Measurements from ENCODE around the gene LMCD1.

The LMCD1 gene

DNA sequence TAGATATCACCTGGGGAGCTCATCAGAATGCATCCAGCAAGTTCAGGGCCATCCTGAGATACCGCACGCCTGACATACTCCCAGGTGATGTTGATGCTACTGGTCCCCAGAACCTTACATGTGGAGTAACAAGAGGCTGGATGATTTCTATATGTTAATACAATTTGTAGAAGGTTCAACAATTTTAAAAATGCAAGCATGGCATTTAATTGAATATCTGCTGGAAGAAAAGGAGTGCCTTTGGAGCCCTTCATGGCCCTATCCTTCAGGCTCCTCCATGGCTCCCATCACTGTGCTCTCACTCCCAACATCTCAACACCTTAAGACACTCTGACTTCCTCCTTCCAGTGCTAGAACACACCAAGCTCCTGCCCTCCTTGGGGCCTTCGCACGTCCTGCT is 36.6 kb downstream of the LMCD1 start:
- no peak for DNase-seq

DNA sequence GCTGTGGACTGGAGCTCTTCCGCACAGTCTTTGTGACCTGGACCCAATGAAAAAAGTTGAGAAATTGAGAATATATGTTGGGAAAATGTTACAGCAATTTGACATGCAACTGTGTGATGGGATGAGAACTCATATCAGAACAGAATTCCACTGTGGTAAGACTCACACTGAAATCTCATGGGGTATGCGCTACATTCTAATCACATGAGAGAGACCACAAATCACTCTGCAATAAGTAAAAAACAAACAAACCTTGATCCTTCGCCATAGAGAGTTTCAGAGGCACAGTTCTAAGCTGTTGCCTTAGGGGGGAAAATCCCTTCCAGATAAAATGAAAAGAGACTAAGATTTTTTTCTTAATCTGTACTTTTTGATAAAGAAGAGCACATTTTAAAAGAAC is 37.3 kb downstream of the LMCD1 start:
- no peak for DNase-seq

DNA sequence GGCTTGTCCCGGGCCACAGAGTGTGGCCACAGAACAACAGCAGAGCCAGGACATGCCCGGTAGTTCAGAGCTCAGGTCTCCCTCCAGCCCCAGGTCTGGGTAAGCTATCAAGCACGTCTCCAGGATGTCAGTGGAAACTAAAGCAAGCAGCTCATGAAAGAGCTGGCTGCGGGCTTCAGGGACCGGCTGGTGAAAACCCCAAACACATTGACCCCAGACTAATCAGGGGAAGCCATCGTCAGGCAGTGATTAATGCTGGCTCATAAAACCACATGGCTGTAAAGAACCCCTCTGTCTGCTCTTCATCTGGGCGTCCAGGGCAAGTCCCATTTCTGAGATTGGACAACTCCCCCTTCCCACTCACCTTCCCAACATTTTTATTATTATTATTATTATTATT is 37.8 kb downstream of the LMCD1 start:
- no peak for DNase-seq

DNA sequence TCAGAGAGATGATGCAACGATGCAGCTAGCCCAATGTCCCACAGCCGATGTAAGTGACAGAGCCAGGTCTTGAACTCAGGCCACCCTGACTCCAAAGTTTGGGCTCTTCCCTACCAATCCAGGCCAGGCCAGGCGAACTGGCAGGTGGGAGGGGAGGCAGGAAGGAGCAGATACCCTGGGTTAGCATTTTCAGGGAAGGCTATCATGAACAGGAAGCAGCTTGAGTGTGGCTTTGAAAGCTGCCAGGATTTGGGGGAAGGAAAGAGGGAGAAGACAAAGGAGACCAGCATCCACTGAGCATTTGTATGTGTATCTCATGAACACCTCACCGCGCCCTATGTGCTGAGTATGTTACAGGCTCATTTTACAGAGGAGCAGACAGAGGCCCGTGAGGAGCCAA is 38.8 kb downstream of the LMCD1 start:
- DNase-seq = no peak

DNA sequence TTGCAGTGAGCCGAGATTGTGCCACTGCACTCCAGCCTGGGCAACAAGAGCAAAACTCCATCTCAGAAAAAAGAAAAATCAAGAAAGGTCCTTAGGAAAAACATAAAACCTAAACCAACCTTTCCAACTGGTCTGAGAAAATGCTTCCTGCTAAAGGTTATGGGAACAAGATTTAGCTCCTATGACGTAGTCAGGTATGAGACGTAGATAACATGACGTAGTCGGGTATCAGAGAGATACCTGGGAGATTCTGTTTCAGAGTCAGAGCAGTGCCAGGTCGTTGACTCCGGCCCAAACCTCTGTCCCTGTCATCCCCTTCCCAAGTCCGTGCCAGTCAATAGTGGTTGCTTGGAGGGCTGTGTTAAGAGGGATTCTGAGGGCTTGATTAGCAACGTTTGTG is 39.9 kb downstream of the LMCD1 start:
- no peak for DNase-seq

DNA sequence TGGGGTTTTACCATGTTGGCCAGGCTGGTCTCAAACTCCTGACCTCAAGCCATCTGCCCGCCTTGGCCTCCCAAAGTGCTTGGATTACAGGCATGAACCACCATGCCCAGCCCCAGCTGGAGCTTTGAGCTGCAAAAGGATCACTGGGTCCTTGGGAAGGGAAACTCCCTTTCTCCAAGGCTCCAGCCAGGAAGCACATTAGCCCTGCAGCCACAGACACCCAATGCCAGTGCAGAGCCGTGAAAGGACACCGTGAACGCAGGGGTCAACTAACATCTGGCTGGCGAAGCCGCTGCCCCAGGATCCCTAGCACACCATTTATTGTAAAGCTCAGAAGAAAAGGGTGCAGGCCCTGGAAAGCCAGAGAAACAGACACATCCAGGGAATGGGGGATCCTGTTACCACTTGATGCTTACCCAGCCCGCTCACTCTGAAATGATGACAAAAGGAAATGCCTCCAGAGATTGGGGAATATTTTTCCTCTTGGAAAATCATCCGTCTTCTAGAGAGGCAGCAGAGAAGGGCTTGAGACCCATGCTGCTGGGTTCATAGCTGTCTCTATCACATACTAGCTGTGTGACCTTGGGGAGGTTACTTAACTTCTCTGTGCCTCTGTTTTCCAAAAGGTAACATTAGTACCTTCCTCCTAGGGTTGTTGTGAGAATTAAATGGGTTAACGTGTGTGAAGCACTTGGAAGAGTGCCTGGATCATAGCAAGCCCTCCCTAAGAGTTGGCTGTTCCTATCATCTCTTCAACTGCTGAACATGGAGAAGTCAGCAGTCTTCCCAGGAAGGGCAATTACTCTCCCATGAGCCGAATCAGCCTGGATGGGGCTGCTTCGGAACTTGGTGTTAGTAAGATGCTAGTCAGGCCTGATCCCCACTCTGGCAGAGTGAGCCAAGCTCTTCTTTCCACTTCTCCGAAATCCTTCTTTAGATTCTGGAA is 40.8 kb downstream of the LMCD1 start:
- no peak for DNase-seq

DNA sequence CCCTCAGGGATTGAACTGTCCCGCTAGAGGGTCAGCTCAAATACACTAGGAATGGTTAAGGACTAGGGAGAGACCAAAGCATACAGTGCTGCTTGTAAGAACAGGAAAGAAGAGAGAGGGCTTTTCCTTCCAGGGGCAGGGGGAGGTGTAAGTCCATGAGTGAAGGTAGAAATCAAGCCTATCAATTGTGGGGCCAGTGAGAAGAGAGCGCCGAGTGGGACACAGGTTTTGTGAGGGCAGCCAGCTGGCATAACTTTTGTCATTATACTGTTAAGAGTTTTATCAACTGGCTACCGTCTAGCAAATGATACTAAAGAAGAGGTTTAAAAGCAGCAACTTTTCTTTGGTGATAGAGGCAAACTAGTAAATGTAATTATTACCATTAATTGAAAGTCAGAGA is 45.0 kb downstream of the LMCD1 start:
- no peak for DNase-seq

DNA sequence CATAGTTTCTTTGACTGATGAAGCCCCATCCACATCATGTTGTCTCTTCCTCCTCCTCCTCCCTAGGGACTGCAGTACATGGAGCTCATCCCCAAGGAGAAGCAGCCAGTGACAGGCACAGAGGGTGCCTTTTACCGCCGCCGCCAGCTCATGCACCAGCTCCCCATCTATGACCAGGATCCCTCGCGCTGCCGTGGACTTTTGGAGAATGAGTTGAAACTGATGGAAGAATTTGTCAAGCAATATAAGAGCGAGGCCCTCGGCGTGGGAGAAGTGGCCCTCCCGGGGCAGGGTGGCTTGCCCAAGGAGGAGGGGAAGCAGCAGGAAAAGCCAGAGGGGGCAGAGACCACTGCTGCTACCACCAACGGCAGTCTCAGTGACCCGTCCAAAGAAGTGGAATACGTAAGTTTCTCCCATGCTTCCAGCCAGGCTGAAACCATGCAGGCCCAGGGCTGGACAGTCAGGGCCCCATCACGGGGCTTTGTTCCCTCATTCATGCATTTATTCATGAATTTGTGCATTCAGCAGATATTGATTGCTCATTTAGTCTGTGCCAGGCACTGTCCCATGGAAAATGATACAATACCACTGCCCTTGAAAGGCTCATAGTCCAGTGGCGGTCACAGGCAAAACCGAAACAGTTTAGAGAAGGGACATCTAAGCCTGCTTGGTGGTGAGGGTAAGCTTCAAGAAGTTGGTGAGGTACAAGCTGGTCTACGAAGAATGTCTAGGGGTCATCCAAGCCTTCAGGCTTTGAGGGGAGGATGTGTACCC is 47.1 kb downstream of the LMCD1 start:
- no peak for DNase-seq

DNA sequence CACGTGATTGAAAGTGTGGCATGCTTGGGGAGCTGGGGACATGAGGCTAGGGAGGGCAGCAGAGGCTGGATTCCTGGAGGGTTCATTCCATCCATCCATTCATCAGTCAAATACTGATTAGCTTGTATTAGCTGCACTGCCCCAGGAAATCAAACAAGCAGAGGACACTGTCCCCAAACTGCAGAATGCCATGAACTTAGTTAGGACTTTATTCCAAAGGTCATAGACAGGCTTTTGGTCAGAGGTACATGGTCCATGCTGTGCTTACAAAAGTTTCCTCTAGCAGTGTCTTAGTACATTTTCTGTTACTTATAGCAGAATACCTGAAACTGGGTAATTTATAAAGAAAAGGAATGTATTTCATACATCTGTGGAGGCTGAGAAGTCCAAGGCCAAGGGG is 47.7 kb downstream of the LMCD1 start:
- no peak for DNase-seq

DNA sequence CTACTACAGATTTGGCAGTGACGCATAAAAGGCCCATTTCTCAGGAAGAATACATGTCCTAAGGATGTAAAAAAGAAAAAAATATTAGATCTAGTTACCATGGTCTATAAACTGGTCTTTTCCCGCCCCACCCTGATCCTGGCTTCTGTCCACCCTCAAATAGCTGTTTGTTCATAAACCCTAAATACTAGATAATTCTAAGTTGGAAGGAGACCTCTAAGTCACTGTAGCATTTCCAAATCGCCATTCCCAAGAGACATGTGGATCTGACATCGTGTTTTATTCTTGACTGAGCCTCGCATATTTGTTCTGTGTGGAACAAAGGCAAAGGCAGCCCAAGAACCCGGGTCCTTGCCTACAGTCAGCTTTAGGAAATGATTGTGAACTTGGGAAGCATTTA is 49.0 kb downstream of the LMCD1 start:
- DNase-seq = no peak

DNA sequence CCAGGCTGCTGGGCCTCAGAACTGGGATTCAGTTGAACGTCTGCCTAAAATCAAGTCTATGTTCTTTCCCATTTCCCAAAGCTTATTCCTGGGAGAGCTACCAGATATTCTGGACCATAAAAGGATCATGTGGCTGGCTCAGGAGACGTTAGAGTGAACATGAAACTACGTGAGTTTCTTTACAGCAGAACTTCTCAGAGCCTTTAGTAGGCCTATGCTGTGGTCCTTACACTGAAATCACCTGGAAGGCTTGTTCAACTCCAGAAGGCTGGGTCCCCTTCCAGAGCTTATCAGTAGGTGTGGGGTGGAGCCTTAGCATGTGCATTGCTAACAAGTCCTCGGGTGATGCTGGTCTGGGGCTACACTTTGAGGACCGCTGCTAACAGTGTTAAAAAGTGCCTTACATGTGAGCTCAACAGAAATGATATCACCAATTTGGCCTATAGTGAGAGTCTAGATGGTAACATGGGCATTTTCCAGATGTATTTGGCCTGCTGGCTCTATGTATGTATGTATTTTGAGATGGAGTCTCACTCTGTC is 50.7 kb downstream of the LMCD1 start:
- DNase-seq = no peak

DNA sequence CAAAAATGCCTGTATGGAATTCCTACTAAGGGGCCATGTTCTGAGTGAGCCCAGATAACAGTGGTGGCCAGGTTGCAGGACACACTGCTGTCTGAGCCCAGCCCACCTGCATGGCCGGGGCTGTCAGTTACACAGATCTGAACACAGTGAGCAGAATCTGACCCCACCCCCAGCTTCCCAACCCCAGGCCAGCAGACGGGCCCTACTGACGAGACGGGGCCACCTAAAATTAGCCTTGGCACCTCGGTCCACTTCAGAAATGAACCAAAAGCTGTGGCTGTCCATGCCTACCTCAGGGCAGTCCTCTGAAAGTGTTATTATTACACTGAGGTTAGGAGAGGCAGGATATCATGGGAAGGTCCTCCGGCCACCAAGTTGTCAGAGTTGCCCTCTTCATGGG is 51.8 kb downstream of the LMCD1 start:
- no peak for DNase-seq

DNA sequence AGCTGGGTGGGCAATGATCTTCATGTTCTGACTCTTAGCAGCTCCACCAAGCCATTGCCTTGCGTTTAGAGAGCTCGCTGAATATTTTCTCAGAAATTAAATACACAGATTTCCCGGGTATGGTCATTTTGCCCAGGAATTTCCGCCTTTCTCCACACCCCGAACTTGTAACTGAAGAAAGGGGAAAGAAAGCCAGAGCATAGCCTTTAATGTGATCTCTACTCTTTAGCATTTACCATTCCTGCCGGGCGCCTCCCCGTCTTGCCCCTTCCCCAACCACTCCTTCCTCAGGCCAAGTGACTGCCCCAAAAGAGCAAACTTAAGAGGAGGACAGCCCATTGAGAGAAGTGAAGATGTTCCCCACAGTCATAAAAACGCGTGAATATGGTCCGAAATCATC is 53.1 kb downstream of the LMCD1 start:
- DNase-seq = no peak

DNA sequence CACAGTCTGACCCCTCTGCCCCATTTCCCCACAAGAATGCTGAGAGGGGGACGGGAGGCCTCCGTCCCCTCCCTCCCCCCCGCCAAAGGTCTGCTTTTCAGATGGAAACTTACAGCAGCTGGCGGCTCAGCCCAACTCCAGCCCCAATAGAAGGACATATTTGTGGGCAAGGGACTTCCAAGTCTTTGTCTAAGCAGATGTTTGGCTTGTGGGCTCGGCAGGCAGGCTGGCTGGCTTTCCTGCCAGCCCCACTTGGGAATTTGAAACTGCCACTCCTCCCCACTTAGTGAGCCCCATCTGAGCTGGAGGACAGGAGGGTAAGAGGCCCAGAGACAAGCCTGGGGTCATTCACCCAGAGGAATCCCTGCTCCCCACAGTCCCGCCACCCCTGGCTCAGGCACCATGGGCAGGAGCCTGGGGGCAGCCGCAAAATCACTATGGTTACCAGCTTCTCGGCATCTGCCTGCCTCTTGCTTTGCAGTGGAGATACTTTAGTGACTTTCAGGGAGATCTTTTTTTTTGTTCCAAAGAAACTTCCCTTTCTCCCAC is 53.6 kb downstream of the LMCD1 start:
- DNase-seq = no peak

DNA sequence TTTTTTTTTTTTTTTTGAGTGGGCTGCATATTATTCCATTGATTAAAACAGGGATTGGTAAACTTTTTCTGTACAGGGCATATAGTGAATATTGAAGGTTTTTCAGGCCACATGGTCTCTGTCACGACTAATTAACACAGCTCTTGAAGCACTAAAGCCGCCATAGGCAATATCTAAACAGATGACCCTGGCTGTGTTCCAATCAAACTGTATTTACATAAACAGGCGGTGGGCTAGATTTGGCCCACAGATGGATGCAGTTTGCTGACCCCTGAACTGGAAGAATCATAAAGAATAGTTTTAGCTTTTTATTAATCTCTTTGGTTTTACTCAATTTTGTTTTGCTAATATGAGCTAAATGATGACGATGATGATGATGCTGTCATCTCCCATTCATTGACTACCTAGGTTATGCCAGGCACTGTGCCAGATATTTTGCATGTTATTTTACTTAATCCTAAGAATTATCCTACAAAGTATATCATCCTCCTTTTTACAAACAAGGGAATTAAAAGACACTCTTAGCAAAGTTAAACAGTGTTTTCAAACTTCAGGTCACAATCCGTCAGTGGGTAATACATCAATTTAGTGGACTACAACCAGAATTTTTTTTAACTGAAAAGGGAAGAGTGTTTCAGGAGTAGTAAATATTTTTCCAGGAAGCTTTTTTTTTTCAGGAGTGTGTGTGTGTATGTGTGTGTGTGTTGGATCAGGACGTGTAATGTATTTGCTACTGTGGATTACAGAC is 54.3 kb downstream of the LMCD1 start:
- no peak for DNase-seq

DNA sequence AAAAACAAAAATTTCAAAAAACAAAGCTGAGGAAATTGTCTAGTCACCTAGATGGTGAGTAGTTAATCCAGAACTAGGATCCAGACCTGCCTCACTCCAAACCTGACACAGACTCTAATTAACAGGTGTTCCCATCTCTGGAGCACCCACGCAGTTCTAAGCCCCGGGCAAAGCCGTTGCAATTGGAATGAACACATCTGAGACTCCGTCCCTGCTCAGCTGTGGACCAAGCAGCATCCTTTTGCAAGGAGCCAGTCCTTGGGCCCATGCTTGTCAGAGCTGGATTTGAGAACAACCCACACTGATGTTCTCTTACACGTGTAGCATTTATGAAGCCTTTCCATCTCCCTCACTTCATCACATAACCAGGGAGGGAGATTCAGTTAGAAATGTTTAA is 54.8 kb downstream of the LMCD1 start:
- DNase-seq = no peak

DNA sequence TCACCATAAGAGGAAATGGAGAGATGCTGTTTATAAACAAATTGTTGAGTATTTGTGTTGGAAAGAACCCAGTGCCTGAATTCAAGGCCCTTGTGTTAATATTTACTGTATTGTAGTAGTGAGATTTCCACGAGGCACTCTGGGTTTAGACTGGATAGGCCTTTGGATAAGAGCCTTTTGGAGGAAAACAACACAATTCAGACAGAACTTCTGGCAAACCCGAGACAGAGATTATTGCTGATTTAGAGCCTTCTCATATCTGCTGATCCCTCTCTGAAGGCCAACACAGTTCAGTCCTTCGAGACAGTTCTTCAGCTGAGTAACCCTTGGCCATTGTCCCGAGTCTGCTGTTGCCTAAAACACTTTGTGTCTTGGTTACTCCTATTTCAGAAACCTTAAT is 55.7 kb downstream of the LMCD1 start:
- DNase-seq = no peak

DNA sequence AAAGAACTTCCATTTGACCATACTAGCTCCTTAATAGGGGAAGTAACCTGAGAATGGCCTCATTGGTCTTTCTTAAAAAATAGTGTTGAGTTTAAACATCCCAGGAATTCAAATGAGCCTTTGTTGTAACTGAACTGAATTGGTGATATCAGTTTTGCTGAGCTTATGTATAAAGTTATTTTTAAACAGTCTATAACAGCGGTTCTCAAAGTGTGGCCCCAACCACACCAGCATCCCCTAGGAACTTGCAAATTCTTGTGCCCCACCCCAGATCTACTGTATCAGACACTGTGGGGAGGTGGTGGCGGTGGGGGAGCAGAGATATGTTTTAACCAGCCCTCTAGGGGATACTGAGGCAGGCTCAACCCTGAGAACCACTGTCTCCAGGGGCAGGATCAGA is 57.0 kb downstream of the LMCD1 start:
- DNase-seq = no peak

DNA sequence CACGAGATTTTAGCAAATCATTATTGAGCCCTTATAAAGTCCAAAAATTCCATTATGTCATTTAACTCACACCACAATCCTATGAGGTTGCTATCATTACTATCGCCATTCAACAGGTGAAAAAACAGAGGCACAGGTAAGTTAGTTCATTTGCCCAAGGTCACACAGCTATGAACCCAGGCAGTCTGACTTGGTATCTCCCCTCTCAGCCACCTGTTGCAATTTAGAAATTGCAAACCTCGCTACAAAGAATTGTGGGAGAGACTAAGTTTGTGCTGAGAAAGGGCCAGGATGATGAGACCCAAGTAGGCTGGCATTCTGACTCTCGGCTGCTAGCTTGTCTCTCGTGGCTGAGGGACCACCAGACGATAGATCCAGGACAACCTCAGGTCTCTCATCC is 57.7 kb downstream of the LMCD1 start:
- no peak for DNase-seq

DNA sequence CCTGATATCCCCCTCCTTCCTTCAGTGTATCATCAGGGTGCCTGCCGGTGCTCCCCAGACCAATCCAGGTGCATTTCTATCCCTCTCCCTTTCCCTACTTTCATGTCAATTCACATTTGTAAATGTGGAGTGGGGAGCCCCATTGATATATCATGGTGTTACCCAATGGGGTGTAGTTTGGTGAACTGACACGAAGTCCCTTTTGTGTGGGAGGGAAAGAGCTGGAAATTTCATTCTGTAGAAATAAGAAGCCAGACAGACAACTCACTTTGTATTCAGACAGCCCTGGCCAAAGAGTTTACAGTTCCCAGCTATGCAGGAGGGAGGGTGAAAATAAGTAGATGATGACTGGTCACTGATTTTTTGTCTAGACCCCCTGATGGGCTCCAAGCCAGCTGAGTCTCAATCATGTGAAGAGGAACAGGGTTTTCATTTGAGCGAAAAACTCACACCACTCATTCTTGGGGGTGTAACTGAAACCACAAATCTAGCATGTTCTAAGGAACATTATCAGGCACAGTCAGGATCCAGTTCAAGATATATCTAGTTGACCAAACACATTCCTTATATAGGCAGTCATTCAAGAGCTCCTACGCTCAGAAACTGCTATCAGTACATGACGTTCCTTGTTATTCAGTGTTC is 58.9 kb downstream of the LMCD1 start:
- DNase-seq = peak; percentile 27 to 63

DNA sequence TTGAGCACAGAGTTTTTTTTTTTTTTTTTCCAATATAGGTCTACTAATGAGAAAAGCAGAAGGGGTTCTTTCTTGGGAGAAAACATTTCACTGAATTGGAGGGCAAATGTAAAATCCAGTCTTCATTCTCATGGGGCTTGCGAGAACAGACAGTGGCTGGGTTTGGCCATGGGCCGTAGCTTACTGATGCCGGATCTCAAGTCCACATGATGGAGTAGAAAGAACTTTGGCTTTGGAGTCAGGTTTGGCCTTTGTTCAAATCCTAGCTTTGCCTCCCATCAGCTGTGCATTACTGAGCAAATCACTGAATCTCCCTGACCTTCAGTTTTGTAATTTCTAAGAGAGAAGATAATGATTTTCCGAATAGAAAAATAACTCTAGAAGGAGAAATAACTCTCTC is 59.7 kb downstream of the LMCD1 start:
- no peak for DNase-seq

DNA sequence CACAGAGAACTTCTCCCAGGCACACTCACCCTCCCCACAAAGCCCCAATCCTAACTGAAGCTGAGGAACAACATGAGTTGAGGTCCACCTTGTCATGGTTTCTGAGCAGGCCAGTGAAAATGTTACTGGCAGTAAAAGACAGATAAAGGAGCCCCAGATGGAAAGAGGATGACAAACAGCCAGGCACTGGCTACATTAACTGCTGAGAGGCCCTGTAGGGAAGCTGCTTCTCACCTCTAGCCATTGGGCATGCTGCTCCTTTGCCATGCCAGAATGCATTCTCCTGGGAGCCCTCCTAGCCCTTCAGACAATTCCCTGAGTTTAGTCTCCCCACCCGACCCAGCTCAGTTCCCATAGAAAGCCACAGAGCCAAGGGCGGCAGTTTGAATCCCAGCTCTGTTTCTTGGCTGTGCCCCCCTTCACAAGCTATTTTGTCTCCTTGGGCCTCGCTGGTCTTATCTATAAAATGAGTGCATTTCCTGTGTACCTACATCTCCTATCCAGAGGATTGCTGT is 60.5 kb downstream of the LMCD1 start:
- no peak for DNase-seq
